ENCODE data around the gene PARD3B.

Gene PARD3B

GRCh38 chr2:204840504-204840903, 295.2 kb downstream of the PARD3B start:
- DNase-seq (ENCODE audit: low spot score), result no peak

- DNase-seq (ENCODE audit: low spot score), result no peak
Measured at GRCh38 chr2:204842068-204842467, 296.8 kb downstream of the PARD3B start.

GRCh38 chr2:204842661-204843485, 297.6 kb downstream of the PARD3B start:
- DNase-seq (ENCODE audit: low spot score), result peak; percentile 72

DNA sequence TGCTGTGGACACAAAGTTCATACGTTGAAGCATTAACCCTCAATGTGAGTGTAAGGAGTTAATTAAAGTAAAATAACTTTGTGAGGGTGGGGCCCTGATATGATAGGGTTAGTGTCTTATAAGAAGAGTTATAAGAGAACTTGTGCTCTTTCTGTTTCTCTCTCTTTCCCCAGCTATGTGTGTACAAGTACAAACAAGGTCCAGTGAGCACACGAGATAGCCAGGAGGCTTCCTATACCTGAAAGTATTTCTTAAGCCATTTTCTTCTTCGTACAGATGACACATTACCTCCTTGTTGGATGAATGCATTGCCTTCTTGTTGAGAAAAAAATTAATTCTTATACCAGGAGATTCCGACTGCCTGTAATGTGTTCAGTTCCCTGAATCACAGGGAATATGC, 301.2 kb downstream of the PARD3B start:
- no peak for DNase-seq (ENCODE audit: low spot score)

DNA sequence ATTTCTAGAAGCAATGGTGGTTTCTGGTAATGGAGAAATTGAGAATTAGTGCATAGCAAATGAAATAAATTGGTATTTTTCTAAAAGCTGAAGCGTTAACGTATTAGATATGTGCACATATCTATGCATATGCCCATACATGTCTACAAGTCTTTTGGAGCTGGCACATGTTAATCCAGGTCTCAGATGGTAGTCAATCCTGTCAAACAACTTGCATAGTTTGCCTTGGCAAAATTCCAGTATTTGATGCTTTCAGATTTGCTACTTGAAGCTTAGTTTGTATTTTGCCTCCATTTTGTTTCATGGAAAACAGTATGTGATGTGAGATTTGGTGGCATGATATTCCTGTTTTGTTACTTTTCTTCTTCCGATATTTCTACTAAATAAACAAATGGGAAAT, 304.6 kb downstream of the PARD3B start:
- no peak for DNase-seq (ENCODE audit: low spot score)

- no peak for DNase-seq (ENCODE audit: low spot score)
Measured at GRCh38 chr2:204850581-204850980, 305.3 kb downstream of the PARD3B start.

DNA sequence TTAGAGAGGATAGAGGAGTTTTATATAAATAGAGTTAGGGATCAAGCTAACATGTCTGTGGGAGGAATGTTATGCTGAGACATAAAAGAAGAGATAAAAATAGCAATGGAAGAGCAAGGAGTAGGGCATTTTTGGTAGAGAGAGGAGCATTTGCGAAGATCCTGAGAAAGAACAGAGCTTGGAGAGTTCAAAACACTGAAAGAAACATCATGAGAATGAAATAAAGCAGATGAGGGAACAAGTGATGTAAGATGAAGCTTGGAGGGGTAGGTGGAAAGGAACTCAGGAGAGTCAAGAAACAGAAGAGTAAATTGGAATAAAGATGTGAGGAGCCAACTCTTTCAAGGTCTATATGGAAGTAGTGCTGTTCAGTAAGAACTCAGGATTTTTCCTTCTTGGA, 308.6 kb downstream of the PARD3B start:
- DNase-seq (ENCODE audit: low spot score), result no peak

- peak; percentile 16 for DNase-seq (ENCODE audit: low spot score)
Measured at GRCh38 chr2:204860274-204860673, 315.0 kb downstream of the PARD3B start.

- no peak for DNase-seq (ENCODE audit: low spot score)
Measured at GRCh38 chr2:204862809-204863208, 317.5 kb downstream of the PARD3B start.

GRCh38 chr2:204863336-204863735, 318.1 kb downstream of the PARD3B start:
- DNase-seq (ENCODE audit: low spot score), result no peak

DNA sequence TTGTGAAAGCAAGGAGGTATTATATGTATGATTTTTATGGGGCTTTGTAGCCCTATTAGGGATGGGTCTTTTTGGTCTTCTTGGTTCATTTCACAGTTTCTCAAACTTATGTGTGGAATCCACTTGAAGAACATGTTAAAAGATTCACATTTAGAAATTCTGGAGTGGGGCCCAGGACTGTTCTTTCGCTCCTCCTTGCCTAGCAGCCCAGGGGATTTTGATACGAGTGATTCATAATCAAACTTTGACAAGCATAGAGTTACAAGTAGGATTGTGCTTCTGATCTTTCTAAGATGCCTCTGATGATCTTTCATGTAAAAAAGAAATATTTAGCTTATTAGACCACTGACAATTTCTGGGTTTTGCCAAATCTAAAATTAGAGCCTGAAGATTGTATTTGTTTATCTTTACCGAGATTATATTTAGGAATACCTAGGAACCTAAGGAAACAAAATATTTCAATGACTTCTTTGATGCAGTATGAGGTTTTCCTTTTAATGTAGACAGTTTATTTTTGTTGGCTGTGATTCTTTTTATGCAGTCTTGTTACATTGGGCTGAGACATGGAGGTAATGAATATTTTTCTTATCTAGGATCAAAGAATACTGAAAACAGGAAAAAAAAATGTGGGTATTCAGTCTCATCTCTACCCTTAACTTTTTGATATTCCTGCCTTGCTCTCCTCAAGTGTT, 324.0 kb downstream of the PARD3B start:
- DNase-seq (ENCODE audit: low spot score), result no peak

- no peak for DNase-seq (ENCODE audit: low spot score)
Measured at GRCh38 chr2:204870053-204870452, 324.8 kb downstream of the PARD3B start.

GRCh38 chr2:204871231-204871953, 326.1 kb downstream of the PARD3B start:
- peak; percentile 17 for DNase-seq (ENCODE audit: low spot score)

DNA sequence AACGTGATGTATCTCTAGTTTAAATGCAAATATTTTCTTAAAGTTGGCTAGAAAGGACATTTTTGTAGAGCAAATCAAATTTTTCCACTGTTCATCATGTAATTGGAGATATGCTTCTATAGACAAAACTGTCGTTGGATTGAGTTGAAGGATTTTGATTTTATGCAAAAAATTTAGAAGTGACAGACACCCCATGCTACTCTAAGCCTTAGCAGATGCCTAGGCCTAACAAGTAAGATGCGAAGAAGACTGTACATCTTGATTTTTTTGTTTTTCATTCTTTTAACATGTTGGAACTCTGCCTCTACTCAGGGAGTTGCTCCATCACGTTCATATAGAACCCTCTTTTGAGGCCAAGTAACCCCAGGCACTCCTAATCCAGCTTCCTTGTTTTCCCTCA, 331.0 kb downstream of the PARD3B start:
- no peak for DNase-seq (ENCODE audit: low spot score)

DNA sequence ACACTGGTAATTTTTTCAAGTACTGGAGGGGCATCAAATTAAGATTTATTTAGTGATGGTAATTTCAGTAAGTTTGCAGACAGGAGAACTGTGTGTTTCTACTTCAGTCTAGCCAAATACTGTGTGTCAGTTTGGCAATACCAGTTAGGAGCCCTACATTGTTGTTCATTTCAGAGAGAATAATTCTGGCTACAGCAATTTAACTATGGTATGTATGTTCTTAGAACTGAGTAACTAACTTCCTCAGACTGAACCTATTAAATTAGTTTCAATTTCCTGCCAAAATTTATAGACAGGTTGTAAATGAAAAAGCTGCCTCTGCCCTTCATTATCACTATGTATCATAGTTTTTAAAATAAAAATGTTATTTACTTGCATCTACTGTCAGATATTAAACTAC, 332.4 kb downstream of the PARD3B start:
- DNase-seq (ENCODE audit: low spot score), result no peak

DNA sequence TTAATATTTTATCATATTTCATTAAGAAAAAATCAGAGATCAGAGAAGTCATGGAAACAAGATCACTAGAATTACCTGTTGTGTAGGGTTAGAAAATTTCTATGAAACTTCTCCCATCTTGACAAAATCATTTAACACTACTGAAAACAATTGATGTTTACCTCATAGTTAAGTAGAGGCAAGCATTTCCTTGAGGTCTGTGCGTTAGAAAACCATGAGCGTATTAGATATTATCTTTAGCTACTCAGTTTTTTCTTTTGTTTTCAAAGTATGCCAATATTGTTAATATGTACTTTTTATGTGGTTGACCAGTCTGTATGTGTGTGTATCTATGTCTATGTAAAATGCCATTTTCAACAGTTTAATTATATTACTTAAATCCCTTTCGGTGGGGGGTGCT, 335.7 kb downstream of the PARD3B start:
- DNase-seq (ENCODE audit: low spot score), result no peak

- no peak for DNase-seq (ENCODE audit: low spot score)
Measured at GRCh38 chr2:204881655-204882054, 336.4 kb downstream of the PARD3B start.

DNA sequence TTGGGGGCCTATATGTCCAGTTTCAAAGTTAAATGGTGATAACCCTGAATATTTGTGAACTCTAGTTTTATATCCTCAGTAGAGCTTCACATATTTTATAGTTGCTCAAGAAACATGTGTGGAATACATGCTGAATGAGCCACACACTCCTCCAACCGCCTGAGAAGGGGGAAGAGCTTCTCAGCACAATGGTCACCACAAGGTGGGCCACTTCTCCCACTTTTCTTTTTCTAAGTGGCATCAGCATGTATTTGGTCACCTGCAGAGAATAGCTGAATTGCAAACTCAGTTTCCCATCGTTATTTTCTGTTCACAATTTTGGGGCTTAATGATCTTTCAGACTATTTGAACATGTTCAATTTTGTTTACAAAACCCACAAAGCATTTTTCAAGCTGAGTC, 340.5 kb downstream of the PARD3B start:
- no peak for DNase-seq (ENCODE audit: low spot score)

- DNase-seq (ENCODE audit: low spot score), result no peak
Measured at GRCh38 chr2:204886713-204887112, 341.4 kb downstream of the PARD3B start.

- no peak for DNase-seq (ENCODE audit: low spot score)
Measured at GRCh38 chr2:204888222-204888621, 342.9 kb downstream of the PARD3B start.

DNA sequence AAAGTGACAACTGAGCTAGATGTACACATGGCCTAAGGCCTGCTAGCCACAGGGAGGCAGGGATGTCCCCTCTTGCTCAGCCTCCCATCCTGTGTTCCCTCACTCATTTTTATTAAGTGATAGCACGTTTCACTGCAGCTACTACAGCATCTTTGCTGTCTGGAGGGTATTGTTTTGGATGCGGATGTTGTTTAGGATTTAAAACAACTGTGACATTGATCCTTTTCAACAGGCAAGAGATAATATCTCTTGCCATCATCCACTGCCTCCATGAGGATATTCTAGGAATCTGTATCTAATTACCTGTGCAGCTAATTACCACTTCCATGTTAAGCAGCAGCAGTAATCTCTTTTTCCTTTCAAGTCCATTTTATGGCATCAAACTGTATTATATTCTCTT, 345.4 kb downstream of the PARD3B start:
- DNase-seq (ENCODE audit: low spot score), result no peak

GRCh38 chr2:204891739-204892138, 346.5 kb downstream of the PARD3B start:
- DNase-seq (ENCODE audit: low spot score), result no peak
